Astrocyte (in vitro differentiated cells and primary cell): ENCODE data around the gene BCL11B. TPM values are rescaled to one million over a fixed set of nuclear protein-coding genes. Genes with fewer than 3 reads are reported as not detected.

Experiments
- DNase-seq: peaks from one replicate; pipeline ENCODE4 v3.0.0-alpha.2; 2010; ENCODE audit warnings: low read depth
- FAIRE-seq: peaks from 2 replicates; lab custom pipeline; 2011; peaks lifted over from hg19 to GRCh38; lab: Jason Lieb, UNC
- H2AFZ ChIP-seq: 2 replicates; pipeline ENCODE4 v1.6.0; 2012; ENCODE audit warnings: low read depth, low read length, inconsistent platforms
- H3K27ac ChIP-seq: 2 replicates; pipeline ENCODE4 v1.5.1; 2011; ENCODE audit warnings: low read depth, low read length, inconsistent platforms
- H3K27me3 ChIP-seq: 2 replicates; pipeline ENCODE4 v1.6.0; 2011; ENCODE audit warnings: low read length, inconsistent platforms; ENCODE audit not compliant: insufficient read depth
- H3K36me3 ChIP-seq: 2 replicates; pipeline ENCODE4 v1.5.1; 2011; ENCODE audit warnings: low read length, inconsistent platforms; ENCODE audit not compliant: insufficient read depth
- H3K4me1 ChIP-seq: 2 replicates; pipeline ENCODE4 v1.5.1; 2011; ENCODE audit warnings: low read length, inconsistent platforms; ENCODE audit not compliant: insufficient read depth
- H3K4me2 ChIP-seq: 2 replicates; pipeline ENCODE4 v1.6.0; 2012; ENCODE audit warnings: low read length, inconsistent platforms
- H3K4me3 ChIP-seq: 2 replicates; pipeline ENCODE4 v1.5.1; 2011; ENCODE audit warnings: low read depth, mild to moderate bottlenecking, low read length, inconsistent platforms; ENCODE audit not compliant: insufficient read depth
- H3K79me2 ChIP-seq: 2 replicates; pipeline ENCODE4 v1.6.0; 2012; ENCODE audit warnings: mild to moderate bottlenecking, low read length, inconsistent platforms; ENCODE audit not compliant: insufficient read depth
- H3K9ac ChIP-seq: 2 replicates; pipeline ENCODE4 v1.6.0; 2012; ENCODE audit warnings: mild to moderate bottlenecking, low read length, inconsistent platforms
- H3K9me3 ChIP-seq: 2 replicates; pipeline ENCODE4 v1.5.1; 2012; ENCODE audit warnings: low read depth, mild to moderate bottlenecking, low read length, inconsistent platforms; ENCODE audit not compliant: insufficient read depth
- H4K20me1 ChIP-seq: 2 replicates; pipeline ENCODE4 v1.6.0; 2012; ENCODE audit warnings: low read length, inconsistent platforms; ENCODE audit not compliant: insufficient read depth
- H3K27ac Mint-ChIP-seq: one replicate; pipeline ENCODE4 v1.8.0; 2021; ENCODE audit warnings: mild to moderate bottlenecking, mixed read lengths; ENCODE audit not compliant: unreplicated experiment
- H3K27me3 Mint-ChIP-seq: one replicate; pipeline ENCODE4 v1.8.0; 2021; ENCODE audit warnings: low read depth, mixed read lengths; ENCODE audit not compliant: unreplicated experiment
- H3K36me3 Mint-ChIP-seq: one replicate; pipeline ENCODE4 v1.8.0; 2021; ENCODE audit warnings: low read depth, mixed read lengths; ENCODE audit not compliant: unreplicated experiment
- H3K4me1 Mint-ChIP-seq: one replicate; pipeline ENCODE4 v1.8.0; 2021; ENCODE audit warnings: low read depth, mixed read lengths; ENCODE audit not compliant: unreplicated experiment
- H3K4me3 Mint-ChIP-seq: one replicate; pipeline ENCODE4 v1.8.0; 2021; ENCODE audit warnings: mild to moderate bottlenecking, moderate library complexity, mixed read lengths; ENCODE audit not compliant: unreplicated experiment
- H3K9me3 Mint-ChIP-seq: one replicate; pipeline ENCODE4 v1.8.0; 2021; ENCODE audit warnings: mild to moderate bottlenecking, mixed read lengths; ENCODE audit not compliant: unreplicated experiment
- EZH2 ChIP-seq: IDR thresholded peaks from 2 replicates; pipeline ENCODE4 v1.6.1; 2012; ENCODE audit warnings: mild to moderate bottlenecking, low read length, inconsistent platforms; ENCODE audit not compliant: insufficient read depth
- total RNA-seq: library from RNA; stranded (reverse); gene quantifications from 2 replicates; pipeline ENCODE4 v1.2.1, GENCODE V29; 2021
- TF ChIP-seq, protein P1 (sequence below): IDR thresholded peaks from 2 replicates; pipeline ENCODE4 v1.5.1; 2011; ENCODE audit warnings: low read depth, mild to moderate bottlenecking, inconsistent platforms, low read length, moderate library complexity; ENCODE audit not compliant: insufficient read depth

The BCL11B gene
- total RNA-seq, 1 donor from 2014 or later: 1.1 TPM

DNA sequence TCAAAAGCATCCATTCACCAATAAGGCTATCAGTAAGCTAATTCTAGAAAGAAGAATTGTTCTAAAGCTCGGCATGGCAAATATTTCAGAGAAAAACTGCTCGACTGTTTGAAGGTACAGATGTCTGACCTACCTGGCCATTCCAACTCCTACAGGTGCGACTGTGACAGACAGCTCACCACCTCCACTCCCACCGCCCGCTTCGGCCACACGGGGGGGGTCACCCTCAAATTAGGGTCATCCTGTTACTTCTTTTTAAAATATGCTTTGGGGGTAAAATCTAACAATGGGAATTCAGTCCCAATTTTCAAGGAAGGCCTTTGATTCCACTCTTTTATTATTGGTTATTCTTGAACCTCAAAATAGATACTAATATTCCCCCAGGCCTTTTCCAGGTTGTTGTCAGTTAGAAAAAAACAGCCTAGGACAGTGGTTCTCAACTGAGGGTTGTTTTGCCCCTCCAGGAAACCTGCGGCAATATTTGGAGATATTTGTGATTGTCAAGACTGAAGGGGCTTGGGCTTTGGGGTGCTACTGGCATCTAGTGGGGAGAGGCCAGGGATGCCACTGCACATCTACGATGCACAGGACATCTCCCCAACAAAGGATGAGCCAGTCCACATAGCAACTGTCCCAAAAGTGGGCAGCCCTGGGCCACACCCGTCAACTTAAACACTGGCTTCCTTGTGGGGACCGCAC lies 81.2 kb downstream of the BCL11B start:
- Histone ChIP-seq H3K27ac (no peak overlapping the region), H3K36me3 (no peaks in the 10 kb centered on the region), H3K9me3 (no peaks in the 10 kb centered on the region), H2AFZ (no peak overlapping the region), H3K79me2 (no peaks in the 10 kb centered on the region), H3K4me2 (peak overlapping the region; percentile 87), H3K4me1 (peaks cover 10% of the 10 kb centered on the region), H3K9ac (no peak overlapping the region), H3K27me3 (peaks cover 25% of the 10 kb centered on the region), H4K20me1 (peaks cover 4% of the 10 kb centered on the region), H3K4me3 (no peak overlapping the region)
- TF ChIP-seq EZH2: no peak
- TF ChIP-seq, protein P1, sequence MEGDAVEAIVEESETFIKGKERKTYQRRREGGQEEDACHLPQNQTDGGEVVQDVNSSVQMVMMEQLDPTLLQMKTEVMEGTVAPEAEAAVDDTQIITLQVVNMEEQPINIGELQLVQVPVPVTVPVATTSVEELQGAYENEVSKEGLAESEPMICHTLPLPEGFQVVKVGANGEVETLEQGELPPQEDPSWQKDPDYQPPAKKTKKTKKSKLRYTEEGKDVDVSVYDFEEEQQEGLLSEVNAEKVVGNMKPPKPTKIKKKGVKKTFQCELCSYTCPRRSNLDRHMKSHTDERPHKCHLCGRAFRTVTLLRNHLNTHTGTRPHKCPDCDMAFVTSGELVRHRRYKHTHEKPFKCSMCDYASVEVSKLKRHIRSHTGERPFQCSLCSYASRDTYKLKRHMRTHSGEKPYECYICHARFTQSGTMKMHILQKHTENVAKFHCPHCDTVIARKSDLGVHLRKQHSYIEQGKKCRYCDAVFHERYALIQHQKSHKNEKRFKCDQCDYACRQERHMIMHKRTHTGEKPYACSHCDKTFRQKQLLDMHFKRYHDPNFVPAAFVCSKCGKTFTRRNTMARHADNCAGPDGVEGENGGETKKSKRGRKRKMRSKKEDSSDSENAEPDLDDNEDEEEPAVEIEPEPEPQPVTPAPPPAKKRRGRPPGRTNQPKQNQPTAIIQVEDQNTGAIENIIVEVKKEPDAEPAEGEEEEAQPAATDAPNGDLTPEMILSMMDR: no peak
- FAIRE-seq (no peak), DNase-seq (no peak)
- Mint-ChIP-seq H3K9me3 (no peaks in the 10 kb centered on the region), H3K36me3 (no peaks in the 10 kb centered on the region), H3K4me3 (no peak overlapping the region), H3K27ac (no peak overlapping the region), H3K4me1 (peaks cover 2% of the 10 kb centered on the region), H3K27me3 (peaks cover 36% of the 10 kb centered on the region)

DNA sequence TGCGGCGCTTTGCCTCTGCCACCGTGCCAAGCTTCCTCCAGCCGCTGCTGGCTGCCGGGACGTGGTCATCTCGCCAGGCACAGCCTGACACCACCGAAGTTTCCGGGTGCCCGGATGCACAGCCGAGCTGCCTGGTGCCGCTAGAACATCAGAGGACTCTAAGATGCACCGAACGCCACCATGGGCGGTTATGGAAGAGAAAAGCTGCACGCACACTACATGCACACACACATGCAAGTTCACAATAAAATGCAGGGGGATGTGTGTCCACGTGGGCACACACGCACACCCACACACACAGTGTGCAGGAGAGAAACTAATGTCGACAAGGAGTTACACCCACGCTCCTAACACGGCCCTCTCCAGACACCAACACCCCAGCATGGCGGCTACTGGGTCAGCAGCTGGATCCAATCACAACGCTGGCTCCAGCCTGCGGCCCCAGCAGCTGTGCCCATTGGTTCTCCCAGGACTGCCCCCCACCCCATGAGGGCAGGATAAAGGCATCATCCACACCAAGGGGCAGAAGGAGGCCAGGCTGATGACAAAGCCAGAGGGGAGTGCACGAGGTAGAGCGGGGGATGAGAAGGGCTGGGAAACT lies 82.7 kb downstream of the BCL11B start:
- Histone ChIP-seq H3K9me3 (no peaks in the 10 kb centered on the region), H3K27ac (no peak overlapping the region), H3K4me2 (peak overlapping the region; percentile 39), H3K27me3 (peaks cover 25% of the 10 kb centered on the region), H3K36me3 (no peaks in the 10 kb centered on the region), H3K4me1 (peaks cover 10% of the 10 kb centered on the region), H3K79me2 (no peaks in the 10 kb centered on the region), H4K20me1 (no peaks in the 10 kb centered on the region), H3K9ac (no peak overlapping the region), H3K4me3 (no peak overlapping the region), H2AFZ (no peak overlapping the region)
- H3K4me1 Mint-ChIP-seq: peaks cover 2% of the 10 kb centered on the region
- no peak for DNase-seq
- no peak overlapping the region for H3K4me3 Mint-ChIP-seq
- FAIRE-seq: no peak
- peaks cover 32% of the 10 kb centered on the region for H3K27me3 Mint-ChIP-seq
- no peaks in the 10 kb centered on the region for H3K9me3 Mint-ChIP-seq
- no peaks in the 10 kb centered on the region for H3K36me3 Mint-ChIP-seq
- TF ChIP-seq, protein P1: no peak
- no peak for TF ChIP-seq EZH2
- no peak overlapping the region for H3K27ac Mint-ChIP-seq

DNA sequence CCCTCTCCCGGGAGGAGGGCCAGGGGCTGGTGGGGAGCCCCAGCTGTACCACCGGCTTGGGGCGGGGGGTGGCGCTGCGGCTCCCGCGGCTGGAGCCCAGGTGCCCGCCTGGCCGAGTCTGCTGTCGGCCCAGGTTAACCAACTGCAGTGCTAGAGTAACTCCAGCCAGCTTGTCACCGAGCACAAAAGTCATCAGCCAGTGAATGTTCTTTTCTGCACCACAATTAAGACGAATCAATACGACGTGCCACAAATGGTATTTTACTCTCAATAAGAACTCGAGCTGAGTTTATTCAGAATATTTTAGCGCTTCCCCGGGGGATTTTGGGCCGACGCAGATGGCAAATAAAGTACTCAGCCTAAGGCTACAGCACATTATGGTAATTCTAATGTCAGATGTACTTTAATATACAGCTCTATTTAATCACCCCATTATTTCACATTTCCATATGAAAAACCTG lies 83.2 kb downstream of the BCL11B start:
- H3K27me3 ChIP-seq: peaks cover 22% of the 10 kb centered on the region
- peaks cover 2% of the 10 kb centered on the region for H3K4me1 Mint-ChIP-seq
- no peak overlapping the region for H3K4me3 ChIP-seq
- H3K9me3 ChIP-seq: no peaks in the 10 kb centered on the region
- H3K9me3 Mint-ChIP-seq: no peaks in the 10 kb centered on the region
- H3K4me2 ChIP-seq: peak overlapping the region; percentile 39
- peaks cover 10% of the 10 kb centered on the region for H3K4me1 ChIP-seq
- no peak overlapping the region for H3K27ac ChIP-seq
- DNase-seq (no peak), FAIRE-seq (no peak)
- H3K27me3 Mint-ChIP-seq: peaks cover 29% of the 10 kb centered on the region
- H3K36me3 ChIP-seq: no peaks in the 10 kb centered on the region
- H3K9ac ChIP-seq: no peak overlapping the region
- no peak overlapping the region for H3K4me3 Mint-ChIP-seq
- H2AFZ ChIP-seq: no peak overlapping the region
- H3K27ac Mint-ChIP-seq: no peak overlapping the region
- TF ChIP-seq, protein P1: no peak
- TF ChIP-seq EZH2: no peak
- H4K20me1 ChIP-seq: no peaks in the 10 kb centered on the region
- no peaks in the 10 kb centered on the region for H3K79me2 ChIP-seq
- no peaks in the 10 kb centered on the region for H3K36me3 Mint-ChIP-seq
